Cardiac muscle cell (in vitro differentiated cells and primary cell): ENCODE measurements around the gene TRAM2. TPM values are rescaled to one million over a fixed set of nuclear protein-coding genes. Genes with fewer than 3 reads are reported as not detected.

Experiments used
- polyA plus RNA-seq: library from polyadenylated mRNA; unstranded; fragments of >200 nt; fragmentation: Nextera tagmentation; extraction: Ambion mirVana; gene quantifications from 2 replicates; pipeline ENCODE4 v1.2.1, GENCODE V29; 2016
- total RNA-seq: library from RNA; depleted of rRNA; stranded (reverse); fragments of >200 nt; gene quantifications from 2 replicates; pipeline ENCODE4 v1.2.3, GENCODE V29; 2016

Gene TRAM2
- total and polyA plus RNA-seq, 2 experiments from 2014 or later = 6.6 to 7.7 TPM

Other genes starting within 250 kb of the TRAM2 start
- gene PAQR8, start 214.9 kb downstream of the TRAM2 start, total RNA-seq = 16.5 and 16.8 TPM in 2 replicates
- gene PAQR8, start 214.9 kb downstream of the TRAM2 start, polyA plus RNA-seq = 15.5 and 19.7 TPM in 2 replicates
- 20.3 and 21.0 TPM in 2 replicates for gene EFHC1, start 156.7 kb downstream of the TRAM2 start, total RNA-seq
- gene EFHC1, start 156.7 kb downstream of the TRAM2 start, polyA plus RNA-seq = 22.7 and 31.8 TPM in 2 replicates
- gene TMEM14A, start 94.1 kb upstream of the TRAM2 start, total RNA-seq = 10.7 and 12.2 TPM in 2 replicates
- gene TMEM14A, start 94.1 kb upstream of the TRAM2 start, polyA plus RNA-seq = 24.5 and 34.4 TPM in 2 replicates
- not detected in 2 replicates for gene GSTA2, start 186.4 kb upstream of the TRAM2 start, total RNA-seq
- gene GSTA2, start 186.4 kb upstream of the TRAM2 start, polyA plus RNA-seq = 0.24 TPM in 1 of 2 replicates, not detected in the other
- gene GSTA1, start 226.8 kb upstream of the TRAM2 start, total RNA-seq = 0.11 TPM in 1 of 2 replicates, not detected in the other
- 0.67 TPM in 1 of 2 replicates, not detected in the other for gene GSTA1, start 226.8 kb upstream of the TRAM2 start, polyA plus RNA-seq